Measurements from ENCODE around the gene DYNLRB1. TPM values are rescaled to one million over a fixed set of nuclear protein-coding genes. Genes with fewer than 3 reads are reported as not detected.

DYNLRB1 gene
- total and polyA plus RNA-seq, 2 donors (not counting 3 experiments of a cell fraction or from before 2014, with no cell fraction given) = 142 to 245 TPM

GRCh38 chr20:34543463-34544056 is 27.3 kb downstream of the DYNLRB1 start:
- Histone ChIP-seq H3K27me3 (ENCODE audit: control insufficient read depth in 2 of 2, insufficient read depth in 2 of 2, low read length in 2 of 2) (no peaks in the 10 kb centered on the region), H3K9me1 (replicated peaks; ENCODE audit: control insufficient read depth, extremely low read depth, insufficient read depth, low read length) (no peaks in the 10 kb centered on the region), H3K36me3 (ENCODE audit: control insufficient read depth in 2 of 2, extremely low read depth in 1 of 2, insufficient read depth in 2 of 2, low read length in 2 of 2) (peaks cover 9 to 12% of the 10 kb centered on the region in 2 experiments), H4K20me1 (replicated peaks; ENCODE audit: control insufficient read depth, extremely low read depth, insufficient read depth, low read length) (no peaks in the 10 kb centered on the region), H3K9ac (replicated peaks; ENCODE audit: extremely low read depth, insufficient read depth, low read length) (no peak overlapping the region), H3K4me2 (ENCODE audit: insufficient read depth, low read length) (no peak overlapping the region), H2AFZ (ENCODE audit: low read depth, low read length) (no peak overlapping the region), H3K27ac (ENCODE audit: insufficient read depth, low read depth, low read length) (no peak overlapping the region), H3K4me3 (replicated peaks in 1 of 3; ENCODE audit: insufficient read depth in 1 of 3, low read depth in 1 of 3, low read length in 3 of 3) (no peak overlapping the region), H3K9me3 (replicated peaks; ENCODE audit: control insufficient read depth, insufficient read depth, low read length) (no peaks in the 10 kb centered on the region), H3K4me1 (ENCODE audit: control insufficient read depth, extremely low read depth, insufficient read depth, low read length) (no peaks in the 10 kb centered on the region), H3K79me2 (ENCODE audit: control insufficient read depth, insufficient read depth, low read length) (no peaks in the 10 kb centered on the region)
- TF ChIP-seq CTCF (IDR thresholded peaks at IDR 0.05; ENCODE audit: extremely low read depth in 1 of 2, insufficient read depth in 1 of 2, low read depth in 1 of 2, low read length in 2 of 2) = no peak
- TF ChIP-seq MAX (IDR thresholded peaks at IDR 0.05; ENCODE audit: insufficient read depth, insufficient read length) = no peak
- no peak for TF ChIP-seq JUN (IDR thresholded peaks at IDR 0.05; ENCODE audit: borderline replicate concordance, insufficient read depth, insufficient read length, low read depth)
- TF ChIP-seq GATA2 (IDR thresholded peaks at IDR 0.05; ENCODE audit: insufficient read depth, insufficient read length, low read depth, low read length) = no peak
- TF ChIP-seq MYC (IDR thresholded peaks at IDR 0.05; ENCODE audit: low read depth, low read length) = no peak
- TF ChIP-seq EZH2 (IDR thresholded peaks at IDR 0.05; ENCODE audit: borderline replicate concordance, low read depth, low read length, severe bottlenecking) = no peak
- no peak for TF ChIP-seq FOS (IDR thresholded peaks at IDR 0.05; ENCODE audit: borderline replicate concordance, insufficient read depth, low read length)
- TF ChIP-seq POLR2A (IDR thresholded peaks at IDR 0.05; ENCODE audit: low read depth, low read length) = no peak
- no peak for TF ChIP-seq POLR2AphosphoS5 (IDR thresholded peaks at IDR 0.05; ENCODE audit: insufficient read depth, low read depth, low read length)
- no TSS peak for BruUV-seq (replicated peaks)
- DNase-seq (ENCODE audit: low read depth, low spot score) = no peak
- dilution Hi-C loops (cut with MboI; ENCODE audit: extremely low pct_ligation_motif_present, low sequenced_read_pairs) (no loop called here), intact Hi-C loops (cut with micrococcal nuclease) (no loop called here)
- FAIRE-seq = no peak
- ChIA-PET CTCF (interaction anchor here (0.6 to 1.4 kb wide), 4 partner anchors 10 to 231 kb away, joined by 3 to 4 read pairs (median 4); no protein-coding TSS in a partner anchor), POLR2A (no interaction called here)
